Measurements from ENCODE around the gene LRRC4C. TPM values are rescaled to one million over a fixed set of nuclear protein-coding genes. Genes with fewer than 3 reads are reported as not detected.

The LRRC4C gene
- total and polyA plus RNA-seq, 10 of the 15 experiments (the other 5 are each of a cell fraction or from before 2014, with no cell fraction given), result 1.5 TPM; not detected in 9

- TF ChIP-seq SMC3 (IDR thresholded peaks at IDR 0.05; ENCODE audit: borderline replicate concordance, low read length) (no peak), LARP7 (IDR thresholded peaks at IDR 0.05) (no peak), NFXL1 (IDR thresholded peaks at IDR 0.05; ENCODE audit: borderline replicate concordance) (no peak), BCL3 (IDR thresholded peaks at IDR 0.05; ENCODE audit: borderline replicate concordance, insufficient read depth, low read depth, low read length, poor library complexity, severe bottlenecking) (no peak), POU2F2 (IDR thresholded peaks at IDR 0.05; ENCODE audit: borderline replicate concordance, low read depth, low read length) (no peak), CHD2 (IDR thresholded peaks at IDR 0.05; ENCODE audit: borderline replicate concordance, low read depth, low read length) (no peak)
Measured at GRCh38 chr11:41394521-41395195, 64.8 kb downstream of the LRRC4C start (continued).

GRCh38 chr11:41392596-41392995, 66.9 kb downstream of the LRRC4C start:
- no peaks in the 10 kb centered on the region for H4K20me1 ChIP-seq (ENCODE audit: control insufficient read depth, insufficient read depth)
- H3K9ac ChIP-seq (ENCODE audit: control insufficient read depth, insufficient read depth, low read length), result no peak overlapping the region
- no peak overlapping the region for H3K4me2 ChIP-seq (ENCODE audit: control insufficient read depth, insufficient read depth)
- no peak for ATAC-seq
- H3K36me3 ChIP-seq (ENCODE audit: control insufficient read depth in 2 of 2, insufficient read depth in 2 of 2, low read length in 1 of 2), result no peaks in the 10 kb centered on the region
- DNase-seq (ENCODE audit: low read depth, low spot score), result no peak
- BruUV-seq (replicated peaks), result no TSS peak
- no peak overlapping the region for H3K4me3 ChIP-seq
- H3K9me3 ChIP-seq (replicated peaks; ENCODE audit: control insufficient read depth, insufficient read depth, low read length), result no peaks in the 10 kb centered on the region
- no peak overlapping the region for H2AFZ ChIP-seq (ENCODE audit: control insufficient read depth, low read depth, low read length)
- POLR2A ChIA-PET, result no interaction called here
- no peak overlapping the region for H3K27ac ChIP-seq (ENCODE audit: control insufficient read depth, insufficient read depth)
- CTCF ChIA-PET, result no interaction called here
- intact Hi-C loops (cut with micrococcal nuclease; ENCODE audit: unreplicated experiment), result no loop called here
- in situ Hi-C loops (cut with MboI), result no loop called here
- H3K27me3 ChIP-seq (replicated peaks in 1 of 2; ENCODE audit: control insufficient read depth in 2 of 2, insufficient read depth in 2 of 2, low read length in 1 of 2), result no peaks in the 10 kb centered on the region
- SMC1A ChIA-PET (ENCODE audit: uncharacterized antibody, unreplicated experiment), result interaction anchor here (1.3 kb wide), 1 partner anchor 13 kb away, joined by 3 read pairs; no protein-coding TSS in a partner anchor
- RAD21 ChIA-PET (ENCODE audit: unreplicated experiment), result interaction anchor here (0.7 kb wide), 1 partner anchor 57 kb away, joined by 3 read pairs; no protein-coding TSS in a partner anchor
- H3K4me1 ChIP-seq (ENCODE audit: control insufficient read depth, insufficient read depth, low read length), result no peaks in the 10 kb centered on the region
- no peak for FAIRE-seq
- no peaks in the 10 kb centered on the region for H3K79me2 ChIP-seq (ENCODE audit: control insufficient read depth, insufficient read depth, low read length)
- TF ChIP-seq ZNF207 (IDR thresholded peaks at IDR 0.05; ENCODE audit: borderline replicate concordance) (no peak), RFX5 (IDR thresholded peaks at IDR 0.05; ENCODE audit: low read depth, low read length) (no peak), TCF3 (IDR thresholded peaks at IDR 0.05; ENCODE audit: borderline replicate concordance, insufficient read depth, low read depth, low read length) (no peak), KLF5 (IDR thresholded peaks at IDR 0.05; ENCODE audit: partially characterized antibody) (no peak), TARDBP (IDR thresholded peaks at IDR 0.05; ENCODE audit: borderline replicate concordance) (no peak), HSF1 (IDR thresholded peaks at IDR 0.05; ENCODE audit: low read depth, low read length) (no peak), EED (IDR thresholded peaks at IDR 0.05; ENCODE audit: low read depth) (no peak), SMAD1 (IDR thresholded peaks at IDR 0.05; ENCODE audit: low read depth, partially characterized antibody) (no peak), TBL1XR1 (IDR thresholded peaks at IDR 0.05; ENCODE audit: low read depth, low read length) (no peak), IRF3 (IDR thresholded peaks at IDR 0.05) (no peak), CTCF (IDR thresholded peaks at IDR 0.05 in 2 of 3, conservative IDR thresholded peaks at IDR 0.05 in 1 of 3; ENCODE audit: control insufficient read depth in 2 of 3, extremely low read depth in 1 of 3, insufficient read depth in 1 of 3, low read depth in 3 of 3, low read length in 3 of 3) (no peak), CBX5 (IDR thresholded peaks at IDR 0.05; ENCODE audit: low read depth) (no peak)
